C1 segment of cervical spinal cord (tissue), 14 donors: ENCODE data around the gene TRMT61A.
"Not testable (repeated sequence)": the region's sequence is repeated elsewhere in the genome, so short reads cannot be mapped to it uniquely, and the experiment has no call there.

Experiments
- DNase-seq, 14 donors: peaks; one replicate each; lab custom pipeline; 2025; lab: John Stamatoyannopoulos, UW

TRMT61A gene

DNA sequence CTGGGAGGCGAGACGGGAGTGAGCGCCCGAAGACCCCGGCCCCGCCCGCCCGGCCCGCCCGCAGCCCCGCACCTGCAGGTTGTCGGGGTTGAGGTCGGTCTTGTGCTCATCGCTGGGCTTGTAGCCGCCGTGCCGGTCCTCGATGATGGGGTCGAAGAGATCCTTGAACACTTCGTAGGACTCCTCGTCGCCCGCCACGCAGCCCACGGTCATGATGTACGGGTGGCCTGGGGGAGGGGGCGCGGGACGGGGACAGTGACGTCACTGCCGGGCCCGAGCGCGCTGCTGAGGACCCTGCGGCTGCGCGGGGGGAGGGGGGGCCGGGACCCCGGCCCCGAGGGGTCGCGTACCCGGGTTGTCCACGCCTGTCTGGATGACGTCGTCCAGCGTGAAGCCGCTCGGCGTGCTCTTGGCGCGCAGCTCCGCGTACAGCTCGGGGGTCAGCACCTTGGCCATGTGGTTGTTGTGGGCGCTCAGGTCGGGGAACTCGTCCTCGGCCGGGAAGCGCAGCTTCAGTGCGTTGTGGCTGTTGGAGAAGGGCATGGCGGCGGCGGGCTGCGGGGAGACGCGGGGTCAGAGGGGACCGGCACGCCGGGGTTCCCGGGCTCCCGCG lies 6.9 kb upstream of the TRMT61A start:
- peak in 1 of 14 donors; percentile 49 for DNase-seq

DNA sequence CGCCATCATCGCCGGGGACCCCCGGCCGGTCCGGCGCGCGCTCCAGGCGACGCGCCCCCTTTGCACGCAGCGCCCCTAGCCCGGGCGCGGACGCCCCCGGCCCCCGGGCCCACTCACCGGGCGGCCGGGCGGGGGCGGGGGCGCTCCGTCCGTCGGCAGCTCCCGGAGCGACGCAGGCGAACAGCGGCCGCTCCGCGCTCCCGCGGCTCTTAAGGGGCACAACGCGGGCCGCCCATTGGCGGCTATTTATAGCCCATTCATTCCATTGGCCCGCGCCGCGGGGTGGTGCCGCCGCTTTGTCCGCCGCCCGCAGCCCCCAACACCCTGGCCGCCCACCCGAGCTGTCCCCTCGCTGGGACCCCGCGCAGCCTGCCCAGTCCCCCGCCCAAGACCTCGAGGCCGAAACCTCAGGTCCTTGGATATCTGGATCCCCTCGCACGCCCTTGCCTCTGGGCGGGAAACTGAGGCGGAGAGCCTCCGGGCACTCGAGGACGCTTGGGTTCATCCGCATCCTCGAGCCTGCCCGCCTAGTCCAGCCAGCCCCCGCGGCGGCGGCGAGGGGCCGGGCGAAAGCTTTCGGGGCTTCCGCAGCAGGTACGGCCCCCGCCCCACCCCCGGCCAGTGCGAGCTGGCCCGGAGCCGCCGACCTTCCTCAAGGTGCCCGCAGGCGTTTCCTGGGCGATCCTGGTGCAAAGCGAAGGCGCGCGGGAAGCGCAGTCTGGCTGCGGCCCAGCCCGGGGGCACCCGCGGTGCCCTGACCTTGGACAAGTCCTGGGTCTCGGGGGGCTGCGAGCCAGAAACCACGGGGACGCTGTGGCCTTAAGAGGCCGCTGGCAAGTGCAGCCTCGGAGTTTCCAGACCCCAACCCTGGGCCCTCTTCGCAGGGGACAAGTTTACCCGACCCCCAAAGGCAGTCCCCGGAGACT lies 6.1 kb upstream of the TRMT61A start, which contains the start of gene CKB:
Gene CKB (minus strand): TSS at position 182 of the 926 bp plus-strand sequence. CDS start 337 bp downstream, outside the sequence.
- DNase-seq = peak in 11 of 14 donors; percentile 45 to 82 (median 65)

DNA sequence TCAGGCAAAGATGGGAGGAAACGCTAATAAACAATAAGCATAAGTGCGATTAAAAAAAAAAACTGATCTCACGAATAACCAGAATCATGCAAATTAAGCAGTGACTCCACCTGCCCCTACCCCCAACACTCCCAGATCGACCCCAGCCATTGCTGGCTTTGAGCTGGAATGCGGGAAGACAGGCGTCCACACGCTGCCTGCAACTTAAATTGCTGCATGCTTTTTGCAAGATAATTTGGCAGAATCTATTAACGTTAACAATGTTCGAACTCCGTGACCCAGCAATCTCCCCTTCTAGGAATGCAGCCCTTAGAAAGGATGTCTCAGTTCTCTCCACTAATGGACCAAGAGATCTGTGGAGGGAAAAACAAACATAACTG lies 5.4 kb upstream of the TRMT61A start:
- DNase-seq = no peak

DNA sequence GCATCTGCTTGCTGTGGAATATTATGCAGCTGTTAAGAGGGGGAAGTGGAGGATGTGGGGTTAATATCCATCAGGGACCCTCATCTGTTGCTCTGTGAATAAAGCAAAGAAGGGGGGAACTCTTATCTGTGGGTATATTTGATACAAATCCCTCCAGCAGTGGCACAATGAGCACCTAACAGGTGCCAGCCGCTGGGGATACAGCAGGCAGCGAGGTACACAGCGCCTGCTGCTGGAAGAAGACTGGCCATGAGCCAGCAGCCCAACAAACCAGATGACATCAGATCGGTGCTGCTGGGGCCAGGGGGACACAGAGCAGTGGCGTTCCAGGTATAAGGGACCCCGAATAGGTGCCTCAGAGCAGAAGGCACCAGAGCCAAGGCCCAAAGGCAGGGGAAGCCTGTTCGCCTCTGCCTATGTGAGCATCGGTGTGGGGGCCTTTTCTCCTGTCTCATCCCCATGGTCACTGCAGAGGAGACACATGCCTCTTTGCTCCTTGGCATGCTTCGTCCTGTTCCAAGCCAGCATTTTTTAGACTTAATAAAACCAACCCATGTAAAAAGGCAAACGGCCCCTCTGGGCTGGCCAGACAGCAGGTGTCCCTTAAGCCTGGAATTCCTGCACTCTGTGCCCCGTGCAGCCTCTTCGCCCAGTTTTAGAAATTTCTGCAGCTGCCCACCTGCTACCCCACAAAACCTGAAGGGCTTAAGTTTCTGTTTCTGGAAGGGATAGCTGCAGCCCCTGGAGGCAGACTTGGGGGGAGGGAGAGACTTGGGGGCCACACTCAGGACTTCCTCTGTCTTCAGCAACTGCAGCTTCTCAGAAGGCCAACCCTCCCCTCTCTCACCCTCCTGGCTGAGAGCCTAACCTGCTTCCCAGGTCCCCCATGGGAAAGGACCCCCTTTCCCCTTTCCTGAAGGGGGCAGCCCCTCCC lies 4.7 kb upstream of the TRMT61A start:
- DNase-seq = no peak

DNA sequence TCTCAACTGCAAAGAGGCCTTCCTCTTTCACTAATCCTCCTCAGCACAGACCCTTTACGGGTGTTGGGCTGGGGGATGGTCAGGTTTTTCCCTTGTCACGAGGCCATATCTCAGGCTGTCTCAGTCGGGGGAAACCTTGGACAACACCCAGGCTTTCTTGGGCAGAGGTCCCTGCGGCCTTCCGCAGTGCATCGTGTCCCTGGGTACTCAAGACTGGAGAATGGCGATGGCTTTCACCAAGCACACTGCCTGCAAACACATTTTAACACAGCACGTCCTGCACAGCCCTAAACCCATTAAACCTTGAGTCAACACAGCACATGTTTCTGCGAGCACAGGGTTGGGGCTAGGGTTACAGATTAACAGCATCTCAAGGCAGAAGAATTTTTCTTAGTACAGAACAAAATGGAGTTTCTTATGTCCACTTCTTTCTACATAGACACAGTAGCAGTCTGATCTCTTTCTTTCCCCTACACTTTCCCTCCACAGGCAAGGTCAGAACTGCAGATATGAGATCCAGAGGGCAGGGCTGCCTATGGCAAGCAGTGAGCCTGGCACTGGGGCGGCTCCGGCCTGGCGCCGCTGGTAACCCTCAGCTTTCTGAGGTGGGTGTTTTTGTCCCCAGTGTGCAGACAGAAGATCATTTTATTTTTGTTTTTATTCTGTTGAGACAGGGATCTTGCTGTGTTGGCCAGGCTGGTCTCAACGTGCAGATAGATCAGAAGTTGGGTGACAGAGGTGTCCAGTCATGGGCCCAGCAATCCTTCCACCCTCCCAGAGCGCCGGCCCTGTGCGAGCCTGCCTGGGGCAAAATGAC lies 3.4 kb upstream of the TRMT61A start:
- not testable (repeated sequence) for DNase-seq

DNA sequence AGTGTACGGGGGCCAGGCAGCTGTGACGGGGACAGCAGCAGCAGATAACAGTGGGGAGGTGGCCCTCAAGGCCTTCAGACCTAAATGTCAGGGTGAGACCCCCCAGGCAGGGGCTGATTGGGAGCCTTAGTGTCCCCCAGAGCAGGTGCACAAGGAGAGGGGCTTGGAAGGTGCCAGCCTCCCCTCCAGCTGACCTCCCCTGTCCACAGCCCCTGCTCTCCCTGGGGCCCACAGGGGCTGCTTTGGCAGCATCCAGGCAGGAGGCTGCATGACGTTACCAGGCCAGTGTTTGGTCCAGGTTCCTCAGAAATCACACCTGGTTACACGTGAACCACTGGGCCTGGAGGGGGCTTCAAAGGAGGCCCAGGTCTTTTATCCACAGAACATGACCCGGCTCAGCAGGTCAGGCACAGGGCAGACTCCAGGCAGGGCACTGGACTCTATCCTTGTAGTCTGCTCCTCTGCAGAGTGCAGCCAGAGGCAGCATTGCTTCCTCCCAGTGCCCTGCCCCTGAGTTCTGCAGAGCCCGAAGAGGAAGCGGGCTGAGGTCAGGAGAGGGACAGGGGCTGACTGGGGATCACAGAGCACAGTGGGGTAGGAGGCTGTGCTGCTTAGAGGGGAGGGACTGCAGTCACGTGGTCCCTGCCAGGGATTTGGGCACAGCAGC lies 2.6 kb upstream of the TRMT61A start:
- DNase-seq = no peak

DNA sequence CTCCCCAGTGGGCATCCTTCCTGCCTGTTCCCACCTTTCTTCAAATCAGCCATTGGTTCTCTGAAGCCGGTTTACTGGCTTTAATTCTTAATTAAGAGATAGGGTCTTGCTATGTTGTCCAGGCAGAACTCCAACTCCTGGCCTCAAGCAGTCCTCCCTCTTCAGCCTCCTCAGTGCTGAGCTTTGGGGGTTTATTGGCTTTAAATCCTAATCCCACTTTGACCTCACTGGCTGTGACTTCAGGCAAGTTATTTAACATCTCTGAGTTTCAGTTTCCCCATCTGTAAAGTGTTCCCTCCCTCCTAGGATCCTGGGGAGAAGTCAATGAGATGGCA lies 2.1 kb upstream of the TRMT61A start:
- DNase-seq = no peak

DNA sequence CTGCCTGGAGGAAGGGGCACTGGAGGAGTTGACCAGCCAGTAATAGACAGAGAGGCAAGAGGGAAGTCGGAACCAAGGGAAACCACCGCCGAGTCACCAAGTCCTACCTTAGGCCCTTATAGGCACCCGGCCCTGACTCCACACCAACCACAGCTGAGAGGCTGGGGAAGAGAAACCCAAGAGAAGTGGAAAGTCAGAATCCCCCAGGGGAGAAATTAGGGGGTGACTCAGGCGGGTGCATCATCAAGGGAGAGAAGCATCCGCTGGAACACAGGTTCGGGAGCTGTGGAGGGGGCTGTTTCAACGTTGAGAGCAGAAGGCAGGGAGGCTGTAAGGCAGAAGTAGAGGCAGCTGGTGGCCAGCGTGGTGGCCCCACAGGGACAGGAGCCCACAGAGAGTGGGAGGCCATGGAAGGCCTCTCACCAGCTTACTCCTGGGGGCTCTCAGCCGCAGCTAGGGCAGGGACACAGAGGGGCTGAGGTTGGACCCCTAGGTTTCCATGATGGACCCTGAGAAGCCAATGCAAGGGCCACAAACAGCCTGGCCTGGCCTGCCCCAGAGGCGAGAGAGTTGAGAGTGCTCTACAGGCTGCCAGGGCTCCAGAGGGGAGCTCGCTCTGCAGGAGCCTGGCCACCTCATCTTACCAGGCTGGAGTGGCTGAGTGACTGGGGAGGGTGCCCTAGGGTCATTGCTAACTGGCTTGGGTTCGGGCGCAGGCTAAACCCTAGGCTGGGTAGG lies 1.4 kb upstream of the TRMT61A start:
- peak in 1 of 14 donors; percentile 45 for DNase-seq

DNA sequence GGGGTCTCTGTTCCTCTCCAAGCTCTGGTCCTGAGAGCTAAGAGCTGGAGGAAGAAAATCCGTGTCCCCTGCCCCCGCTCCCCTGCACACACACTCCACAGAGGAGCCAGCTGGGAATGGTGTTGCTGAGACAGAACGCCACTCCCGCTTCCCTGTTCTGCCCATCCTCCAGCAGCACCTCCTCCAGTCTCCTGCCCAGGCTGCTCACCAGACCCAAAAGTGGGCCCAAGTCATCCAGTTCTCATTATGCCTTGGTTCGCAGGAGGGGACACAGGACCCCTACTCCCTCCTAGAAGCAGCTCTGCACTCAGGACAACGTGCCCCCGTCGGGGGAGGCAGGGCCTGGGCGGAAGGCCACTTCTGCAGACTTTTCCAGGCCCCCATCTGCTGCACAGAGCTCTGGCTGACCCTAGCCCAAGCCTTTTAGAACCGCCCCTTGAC lies 830 bp upstream of the TRMT61A start:
- DNase-seq = peak in 3 of 14 donors; percentile 55 to 66 (median 56)

DNA sequence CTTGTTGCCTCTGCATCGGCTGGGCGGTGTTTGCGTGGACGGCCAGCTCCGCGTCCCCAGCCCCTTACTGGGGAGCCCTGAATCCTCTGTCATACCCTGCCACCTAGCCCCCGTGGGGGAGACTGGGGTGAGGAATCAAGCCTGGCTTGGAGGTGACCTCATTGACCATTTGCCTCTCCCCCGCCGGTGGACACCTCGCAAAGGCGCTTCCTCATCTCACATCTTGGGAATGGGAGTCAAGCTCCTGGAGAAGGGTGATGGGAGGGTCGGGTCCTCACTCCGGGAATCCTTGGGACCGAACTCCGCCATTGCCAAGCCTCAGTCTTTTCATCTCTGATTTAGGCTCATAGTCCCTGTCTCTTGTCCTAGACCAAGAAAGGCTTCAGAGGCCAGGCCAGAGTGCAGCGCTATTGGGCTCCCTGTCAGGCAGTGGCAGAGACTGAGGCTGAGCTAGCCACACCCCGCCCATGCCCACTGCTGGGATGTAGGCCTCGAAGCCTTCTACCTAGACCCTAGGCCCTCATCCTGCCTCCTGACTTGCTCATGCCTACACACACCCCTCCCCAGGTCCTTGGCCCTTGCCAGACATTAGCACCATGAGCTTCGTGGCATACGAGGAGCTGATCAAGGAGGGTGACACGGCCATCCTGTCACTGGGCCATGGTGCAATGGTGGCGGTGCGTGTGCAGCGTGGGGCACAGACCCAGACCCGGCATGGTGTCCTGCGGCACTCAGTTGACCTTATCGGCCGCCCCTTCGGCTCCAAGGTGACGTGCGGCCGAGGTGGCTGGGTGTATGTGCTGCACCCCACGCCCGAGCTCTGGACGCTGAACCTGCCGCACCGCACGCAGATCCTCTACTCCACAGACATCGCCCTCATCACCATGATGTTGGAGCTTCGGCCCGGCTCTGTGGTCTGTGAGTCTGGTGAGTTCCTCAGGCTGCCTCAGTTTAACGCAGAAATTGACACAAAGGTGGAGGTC lies 678 bp downstream of the TRMT61A start:
- no peak for DNase-seq

DNA sequence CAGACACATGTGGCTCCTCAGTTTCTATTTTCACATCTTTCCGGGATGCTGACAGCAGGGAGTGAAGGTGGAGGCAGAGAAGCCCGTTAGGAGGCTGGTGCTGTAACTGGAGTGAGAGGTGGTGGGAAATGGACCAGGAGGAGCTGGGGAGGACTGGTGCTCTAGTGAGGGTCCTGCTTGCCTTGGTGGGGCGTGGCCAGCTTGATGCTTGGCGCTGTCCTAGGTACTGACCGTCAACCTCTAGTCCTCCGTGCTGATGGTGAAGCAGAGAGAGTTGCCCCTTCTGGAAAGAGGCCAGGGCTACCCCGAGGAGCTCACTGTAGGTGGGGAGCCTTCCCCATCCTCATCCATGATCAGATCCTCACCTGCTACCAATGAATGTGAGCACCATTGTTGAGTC lies 1.4 kb downstream of the TRMT61A start:
- DNase-seq = no peak

DNA sequence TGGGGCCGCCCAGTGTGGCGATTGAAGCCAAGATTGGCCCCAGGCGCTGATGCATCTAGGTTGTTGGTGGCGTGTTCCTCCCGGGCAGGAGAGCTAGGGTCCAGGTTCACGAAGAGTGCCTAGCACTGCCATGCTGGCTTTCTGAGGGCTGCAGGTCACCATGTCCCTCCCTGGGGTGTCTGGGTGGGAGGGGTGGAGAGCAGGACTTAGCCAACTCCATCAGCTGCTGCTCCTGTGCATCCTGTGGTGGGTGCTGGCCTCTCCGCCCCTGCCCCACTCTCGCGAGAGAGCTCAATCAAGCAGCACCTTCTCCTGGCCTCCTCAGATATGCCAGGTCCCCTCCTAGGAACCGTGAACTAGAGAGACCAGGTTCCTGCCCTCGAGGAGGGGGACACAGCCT lies 1.8 kb downstream of the TRMT61A start:
- DNase-seq = no peak

DNA sequence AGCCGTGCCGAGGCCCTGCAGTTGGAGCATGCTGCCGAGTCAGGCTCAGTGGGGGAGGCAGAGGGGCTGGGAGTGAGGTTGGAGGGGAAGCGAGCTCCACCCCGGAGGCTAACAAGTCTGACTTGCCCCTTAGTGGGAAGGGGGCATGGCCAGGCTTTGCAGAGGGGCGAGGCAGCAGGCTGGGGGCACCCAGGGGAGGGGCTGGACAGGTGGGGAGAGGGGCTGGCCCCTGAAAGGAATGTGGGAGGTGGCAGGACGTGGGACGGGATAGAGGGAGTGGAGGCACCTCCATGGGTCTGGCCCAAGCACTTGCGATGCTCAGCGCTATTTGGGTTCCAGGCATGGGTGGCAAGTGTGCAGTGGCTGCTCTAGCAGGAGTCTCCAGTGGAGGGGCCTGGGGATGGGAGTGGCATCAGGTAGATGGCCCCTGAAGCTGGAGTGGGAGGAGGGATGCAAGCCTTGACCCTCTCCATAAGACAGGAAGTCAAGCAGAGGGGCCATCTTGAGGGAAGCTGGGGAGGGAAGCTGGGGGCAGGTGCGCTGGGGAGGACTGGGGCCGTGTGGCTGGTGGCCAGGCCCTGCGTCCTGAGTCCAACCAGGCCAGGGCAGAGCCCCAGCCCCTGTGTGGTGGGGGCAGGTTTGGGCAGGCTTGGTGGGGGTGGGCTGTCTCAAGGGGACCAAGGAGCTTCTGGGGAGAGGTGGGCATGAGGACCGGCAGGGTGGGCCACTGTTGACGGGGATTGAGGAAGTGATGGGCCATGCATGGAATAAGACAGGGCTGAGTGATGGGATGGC lies 2.6 kb downstream of the TRMT61A start:
- DNase-seq = no peak

DNA sequence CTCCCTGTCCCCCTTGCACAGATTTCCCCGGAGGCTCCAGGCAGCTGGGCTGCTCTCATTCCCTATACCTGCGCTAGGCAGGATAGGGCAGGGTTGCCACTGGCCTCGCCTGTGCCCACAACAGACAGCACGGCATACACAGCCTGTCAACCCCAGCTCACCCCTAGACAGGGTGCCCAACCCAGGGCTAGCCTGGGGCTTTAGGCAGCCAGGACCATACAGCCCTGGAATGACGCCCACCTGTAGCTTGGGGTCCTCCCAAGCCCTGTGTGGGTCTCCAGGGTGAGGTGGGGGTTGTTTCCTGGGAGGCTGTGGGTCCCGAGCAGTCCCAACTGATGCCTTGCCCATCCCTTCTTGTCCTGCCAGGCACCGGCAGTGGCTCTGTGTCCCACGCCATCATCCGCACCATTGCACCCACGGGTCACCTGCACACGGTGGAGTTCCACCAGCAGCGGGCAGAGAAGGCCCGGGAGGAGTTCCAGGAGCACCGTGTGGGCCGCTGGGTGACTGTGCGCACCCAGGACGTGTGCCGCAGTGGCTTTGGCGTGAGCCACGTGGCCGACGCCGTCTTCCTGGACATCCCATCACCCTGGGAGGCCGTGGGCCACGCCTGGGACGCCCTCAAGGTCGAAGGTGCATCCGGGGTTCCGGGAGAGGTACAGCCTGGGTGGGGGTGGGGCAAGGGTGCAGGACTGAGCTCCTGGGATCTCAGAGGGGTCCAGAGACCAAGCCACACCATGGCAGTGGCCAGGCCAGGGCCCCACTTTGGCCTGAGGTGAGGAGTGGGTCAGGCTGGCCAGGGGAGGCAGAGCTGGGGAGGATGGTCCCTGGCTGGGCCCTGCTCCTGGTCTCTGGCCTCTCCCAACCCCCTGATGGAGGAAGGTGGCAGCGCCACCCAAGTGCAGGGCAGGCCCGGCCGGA lies 3.5 kb downstream of the TRMT61A start:
- no peak for DNase-seq

DNA sequence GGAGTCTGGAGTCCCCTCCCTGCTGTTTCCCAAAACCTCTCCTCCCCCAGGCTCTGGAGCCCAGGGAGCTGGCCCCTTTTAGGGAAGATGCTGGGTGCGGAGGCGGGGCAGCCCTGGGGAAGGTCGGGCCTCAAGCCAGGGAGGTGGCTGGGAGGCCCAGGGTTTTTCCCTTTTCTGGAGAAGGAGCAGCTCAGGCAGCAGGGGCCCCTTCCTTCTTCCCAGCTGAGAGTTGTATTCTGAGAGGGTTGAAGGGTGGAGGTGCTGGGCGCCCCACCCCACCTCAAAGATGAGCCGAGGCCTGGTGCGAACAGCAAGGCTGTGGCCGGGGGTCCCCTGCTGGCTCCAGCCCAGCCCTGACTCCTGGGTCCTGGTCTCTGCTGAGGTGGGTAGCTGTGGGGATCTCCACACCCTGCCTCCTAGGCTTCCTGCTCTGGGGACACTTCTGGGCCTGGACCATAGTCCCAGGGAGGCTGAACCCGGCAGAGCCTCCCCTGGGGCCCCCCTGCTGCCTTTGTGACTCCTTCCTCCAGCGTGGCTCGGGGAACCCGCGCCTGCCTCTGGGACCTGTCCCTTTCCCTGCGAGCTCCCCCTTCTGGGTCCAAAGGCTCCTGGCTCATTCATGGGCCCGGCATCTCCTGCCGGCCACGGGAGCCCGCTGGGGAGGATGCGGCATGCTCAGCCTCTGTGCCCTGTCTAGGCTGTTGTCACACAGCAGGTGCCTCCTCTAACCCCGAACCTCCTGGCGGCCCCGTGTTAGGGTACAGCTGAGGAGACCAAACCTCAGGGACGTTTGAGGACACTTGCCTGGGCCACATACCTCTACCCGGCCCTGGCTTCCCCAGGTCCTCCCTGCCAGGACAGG lies 4.4 kb downstream of the TRMT61A start:
- DNase-seq = no peak
